Activated B cell treated with CpG ODN at 0.5 μM for 24 hours (primary cell): Measurements from ENCODE around the gene DDX1. TPM values are rescaled to one million over a fixed set of nuclear protein-coding genes. Genes with fewer than 3 reads are reported as not detected.

ENCODE experiments used
- ATAC-seq: fragments of 200-7000 bp; cut with Tn5 transposase; one replicate; pipeline ENCODE4 v1.10.0; 2021; ENCODE audit warnings: low read depth, mild to moderate bottlenecking, moderate library complexity
- CTCF ChIA-PET: fragments of 350-600 bp; sonication (Branson Sonifier 250); formaldehyde crosslinking; loops from one replicate; lab custom pipeline; 2021; ENCODE audit warnings: antibody characterized with exemption; lab: Charles Lee
- POLR2A ChIA-PET: fragments of 350-600 bp; sonication (Branson Sonifier 250); formaldehyde crosslinking; loops from one replicate; lab custom pipeline; 2021; ENCODE audit warnings: antibody characterized with exemption; lab: Charles Lee
- DNase-seq: peaks from one replicate; pipeline ENCODE4 v3.0.0; 2022
- H3K27ac Mint-ChIP-seq: one replicate; pipeline ENCODE4 v1.8.0; 2020; ENCODE audit warnings: mixed read lengths
- H3K27me3 Mint-ChIP-seq: one replicate; pipeline ENCODE4 v1.8.0; 2021; ENCODE audit warnings: mixed read lengths
- H3K36me3 Mint-ChIP-seq: one replicate; pipeline ENCODE4 v1.8.0; 2021; ENCODE audit warnings: low read depth, mixed read lengths
- H3K4me1 Mint-ChIP-seq: one replicate; pipeline ENCODE4 v1.8.0; 2021; ENCODE audit warnings: mixed read lengths
- H3K4me3 Mint-ChIP-seq: one replicate; pipeline ENCODE4 v1.8.0; 2020; ENCODE audit warnings: mild to moderate bottlenecking, mixed read lengths
- H3K9me3 Mint-ChIP-seq: one replicate; pipeline ENCODE4 v1.8.0; 2020; ENCODE audit warnings: mixed read lengths
- intact Hi-C: fragments of 100-400 bp; cut with micrococcal nuclease; formaldehyde crosslinking; loops from one replicate; pipeline ENCODE4 v1.15.1; 2024
- total RNA-seq: library from RNA; stranded (reverse); gene quantifications from 2 replicates; pipeline ENCODE4 v1.2.3, GENCODE V29; 2022
- TF ChIP-seq, protein P1 (sequence below): fragments of 200-600 bp; IDR thresholded peaks from one replicate; pipeline ENCODE4 v1.8.0; 2022; ENCODE audit warnings: antibody characterized with exemption, mild to moderate bottlenecking

DDX1 gene
- total RNA-seq, 1 donor from 2014 or later: 74.4 TPM

DNA sequence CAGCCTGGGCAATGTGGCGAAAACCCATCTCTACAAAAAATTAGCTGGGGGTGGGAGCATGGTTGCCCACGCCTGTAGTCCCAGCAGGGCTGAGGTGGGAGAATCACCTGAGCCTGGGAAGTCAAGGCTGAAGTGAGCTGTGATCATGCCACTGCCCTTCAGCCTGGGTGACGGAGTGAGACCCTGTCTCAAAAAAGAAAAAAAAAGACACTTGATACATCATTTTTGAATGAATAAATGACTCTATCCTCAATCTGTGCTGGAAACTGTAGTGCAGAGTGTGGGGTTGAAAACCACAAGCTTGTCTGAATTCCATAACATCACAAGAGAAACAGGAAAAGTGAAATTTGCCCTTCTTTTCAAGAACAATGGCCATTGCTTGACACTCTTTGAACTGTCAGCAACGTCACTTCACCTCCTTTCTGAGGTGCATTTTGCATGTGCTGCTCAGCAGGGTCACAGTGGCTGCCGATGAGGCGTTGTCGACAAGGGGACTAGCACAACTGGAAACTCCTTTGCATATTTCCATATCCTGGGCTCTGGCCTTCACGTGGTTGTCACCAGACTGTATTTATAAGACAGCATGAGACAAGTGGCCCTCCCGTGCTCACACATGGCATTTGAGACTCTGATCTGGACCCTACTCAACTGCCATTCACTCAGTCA, 54.2 kb downstream of the DDX1 start:
- H3K4me3 Mint-ChIP-seq: no peak overlapping the region
- H3K27ac Mint-ChIP-seq: no peak overlapping the region
- ATAC-seq (no peak), DNase-seq (no peak)
- peaks cover 6% of the 10 kb centered on the region for H3K36me3 Mint-ChIP-seq
- POLR2A ChIA-PET: no interaction called here
- CTCF ChIA-PET: no interaction called here
- peaks cover 1% of the 10 kb centered on the region for H3K4me1 Mint-ChIP-seq
- H3K27me3 Mint-ChIP-seq: peaks cover 5% of the 10 kb centered on the region
- peaks cover 5% of the 10 kb centered on the region for H3K9me3 Mint-ChIP-seq
- intact Hi-C loops: no loop called here
- TF ChIP-seq, protein P1, sequence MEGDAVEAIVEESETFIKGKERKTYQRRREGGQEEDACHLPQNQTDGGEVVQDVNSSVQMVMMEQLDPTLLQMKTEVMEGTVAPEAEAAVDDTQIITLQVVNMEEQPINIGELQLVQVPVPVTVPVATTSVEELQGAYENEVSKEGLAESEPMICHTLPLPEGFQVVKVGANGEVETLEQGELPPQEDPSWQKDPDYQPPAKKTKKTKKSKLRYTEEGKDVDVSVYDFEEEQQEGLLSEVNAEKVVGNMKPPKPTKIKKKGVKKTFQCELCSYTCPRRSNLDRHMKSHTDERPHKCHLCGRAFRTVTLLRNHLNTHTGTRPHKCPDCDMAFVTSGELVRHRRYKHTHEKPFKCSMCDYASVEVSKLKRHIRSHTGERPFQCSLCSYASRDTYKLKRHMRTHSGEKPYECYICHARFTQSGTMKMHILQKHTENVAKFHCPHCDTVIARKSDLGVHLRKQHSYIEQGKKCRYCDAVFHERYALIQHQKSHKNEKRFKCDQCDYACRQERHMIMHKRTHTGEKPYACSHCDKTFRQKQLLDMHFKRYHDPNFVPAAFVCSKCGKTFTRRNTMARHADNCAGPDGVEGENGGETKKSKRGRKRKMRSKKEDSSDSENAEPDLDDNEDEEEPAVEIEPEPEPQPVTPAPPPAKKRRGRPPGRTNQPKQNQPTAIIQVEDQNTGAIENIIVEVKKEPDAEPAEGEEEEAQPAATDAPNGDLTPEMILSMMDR: no peak

DNA sequence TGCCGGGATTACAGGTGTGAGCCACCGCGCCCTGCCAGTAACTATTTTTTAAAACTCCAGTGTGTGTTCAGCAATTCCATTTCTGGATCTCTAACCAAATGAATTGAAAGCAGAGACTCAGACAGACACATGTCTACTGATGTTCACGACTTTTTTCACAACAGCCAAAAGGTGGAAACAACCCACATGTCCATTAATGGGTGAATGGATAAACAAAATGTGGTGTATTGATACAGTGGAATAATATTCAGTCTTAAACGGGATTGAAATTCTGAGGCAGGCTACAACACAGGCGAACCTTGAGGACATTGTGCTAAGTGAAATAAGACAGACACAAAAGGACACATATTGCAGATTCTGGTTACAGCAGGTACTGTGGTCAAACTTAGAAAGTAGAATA, 55.0 kb downstream of the DDX1 start:
- intact Hi-C loops: no loop called here
- H3K27ac Mint-ChIP-seq: no peak overlapping the region

DNA sequence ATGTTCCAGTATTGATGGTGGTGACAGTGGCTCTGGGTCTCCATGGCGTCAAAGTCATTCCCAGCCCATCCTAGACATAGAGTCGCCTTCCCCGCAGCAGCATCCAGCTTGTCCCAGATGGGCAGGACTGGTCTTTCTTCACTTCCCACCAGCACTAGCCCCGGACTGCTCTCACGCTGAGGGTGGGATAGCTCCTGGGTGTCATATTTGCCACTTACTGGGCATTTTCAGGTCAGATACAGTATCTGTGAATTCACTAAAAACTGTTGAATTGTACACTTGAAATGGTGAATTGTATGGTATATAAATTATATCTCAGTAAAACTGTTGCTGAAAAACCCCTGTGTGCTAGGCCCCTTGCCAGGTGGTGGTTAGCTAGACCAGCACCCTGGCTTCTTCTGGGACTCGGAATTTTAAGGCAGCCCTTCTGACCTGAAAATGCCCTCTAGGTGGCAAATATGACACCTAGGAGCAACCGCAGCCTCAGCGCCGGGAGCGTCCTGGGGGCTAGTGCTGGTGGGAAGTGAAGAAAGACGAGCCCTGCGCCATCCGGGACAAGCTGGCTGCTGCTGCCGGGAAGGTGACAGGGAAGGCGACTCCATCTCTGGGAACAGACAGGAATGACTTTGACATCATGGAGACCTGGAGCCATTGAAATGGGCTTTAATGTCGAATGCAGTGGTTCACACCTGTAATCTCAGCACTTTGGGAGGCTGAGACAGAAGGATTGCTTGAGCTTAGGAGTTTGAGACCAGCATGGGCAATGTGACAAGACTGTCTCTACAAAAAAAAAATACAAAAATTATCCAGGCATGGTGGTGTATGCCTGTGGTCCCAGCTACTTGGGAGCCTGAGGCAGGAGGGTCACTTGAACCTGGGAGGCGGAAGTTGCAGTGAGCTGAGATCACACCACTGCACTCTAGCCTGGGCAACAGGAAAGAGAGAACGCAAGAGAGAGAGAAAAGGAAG, 56.2 kb downstream of the DDX1 start:
- peaks cover 5% of the 10 kb centered on the region for H3K27me3 Mint-ChIP-seq
- peaks cover 1% of the 10 kb centered on the region for H3K4me1 Mint-ChIP-seq
- ATAC-seq: no peak
- TF ChIP-seq, protein P1: no peak
- ChIA-PET CTCF (no interaction called here), POLR2A (no interaction called here)
- no peaks in the 10 kb centered on the region for H3K36me3 Mint-ChIP-seq
- intact Hi-C loops: no loop called here
- no peaks in the 10 kb centered on the region for H3K9me3 Mint-ChIP-seq
- no peak for DNase-seq
- no peak overlapping the region for H3K27ac Mint-ChIP-seq
- H3K4me3 Mint-ChIP-seq: no peak overlapping the region

More for the DNA sequence above, 55.0 kb downstream of the DDX1 start:
- TF ChIP-seq, protein P1: no peak
- H3K4me1 Mint-ChIP-seq: peaks cover 1% of the 10 kb centered on the region
- no peaks in the 10 kb centered on the region for H3K9me3 Mint-ChIP-seq
- H3K4me3 Mint-ChIP-seq: no peak overlapping the region
- peaks cover 5% of the 10 kb centered on the region for H3K27me3 Mint-ChIP-seq
- CTCF ChIA-PET: no interaction called here
- DNase-seq (no peak), ATAC-seq (no peak)
- POLR2A ChIA-PET: no interaction called here
- H3K36me3 Mint-ChIP-seq: no peaks in the 10 kb centered on the region

DNA sequence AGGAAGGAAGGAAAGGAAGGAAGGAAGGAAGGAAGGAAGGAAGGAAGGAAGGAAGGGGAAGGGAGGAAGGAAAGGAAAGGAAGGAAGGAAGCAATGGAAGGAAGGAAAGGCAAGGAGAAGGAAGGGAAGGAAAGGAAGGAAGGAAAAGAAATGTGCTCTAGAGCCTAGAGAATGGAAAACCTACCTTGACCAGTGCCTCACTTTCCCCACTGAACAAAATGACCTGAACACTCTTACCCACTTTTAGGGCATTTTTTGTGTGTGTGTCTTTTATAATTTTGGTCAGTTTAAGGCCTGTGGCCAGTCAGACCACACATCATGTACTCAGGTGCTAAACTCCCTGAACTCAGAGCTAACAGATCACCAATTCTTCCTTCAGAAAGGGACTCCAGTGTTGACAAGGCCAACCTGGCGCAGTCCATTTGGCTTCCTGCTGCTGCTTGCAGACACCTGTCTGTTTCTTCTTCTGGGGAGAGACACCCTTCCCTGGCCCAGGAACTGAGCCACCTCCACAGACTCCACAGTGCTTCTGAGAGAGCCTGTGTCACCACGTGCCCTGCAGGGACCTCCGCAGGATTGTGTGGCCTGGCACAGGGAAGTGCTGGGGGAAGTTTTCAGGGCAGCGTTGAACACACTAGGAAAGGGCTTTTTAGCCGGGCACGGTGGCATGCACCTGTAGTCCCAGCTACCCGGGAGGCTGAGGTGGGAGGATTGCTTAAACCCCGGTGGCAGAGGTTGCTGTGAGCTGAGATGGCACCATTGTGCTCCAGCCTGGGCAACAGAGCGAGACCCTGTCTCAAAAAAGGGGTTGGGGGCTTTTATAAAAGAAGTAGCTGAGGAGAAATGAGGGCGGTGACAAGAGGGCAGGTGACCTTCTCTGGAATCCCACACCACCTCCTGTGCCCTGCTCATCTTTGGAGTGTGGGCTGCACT, 57.2 kb downstream of the DDX1 start:
- no peak overlapping the region for H3K27ac Mint-ChIP-seq

More for the DNA sequence above, 57.2 kb downstream of the DDX1 start:
- intact Hi-C loops: no loop called here
- Mint-ChIP-seq H3K4me1 (peaks cover 1% of the 10 kb centered on the region), H3K4me3 (no peak overlapping the region), H3K27me3 (peaks cover 5% of the 10 kb centered on the region), H3K9me3 (no peaks in the 10 kb centered on the region), H3K36me3 (no peaks in the 10 kb centered on the region)
- ChIA-PET CTCF (no interaction called here), POLR2A (no interaction called here)
- ATAC-seq: no peak
- TF ChIP-seq, protein P1: no peak
- DNase-seq: no peak
